HG03196 (cell line): ENCODE measurements around the gene CLDN1.

Experiments
- ATAC-seq: cut with Tn5 transposase; IDR thresholded peaks from one replicate; pipeline ENCODE4 v1.9.1; 2021; ENCODE audit not compliant: unreplicated experiment

CLDN1 gene, protein sequence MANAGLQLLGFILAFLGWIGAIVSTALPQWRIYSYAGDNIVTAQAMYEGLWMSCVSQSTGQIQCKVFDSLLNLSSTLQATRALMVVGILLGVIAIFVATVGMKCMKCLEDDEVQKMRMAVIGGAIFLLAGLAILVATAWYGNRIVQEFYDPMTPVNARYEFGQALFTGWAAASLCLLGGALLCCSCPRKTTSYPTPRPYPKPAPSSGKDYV

DNA sequence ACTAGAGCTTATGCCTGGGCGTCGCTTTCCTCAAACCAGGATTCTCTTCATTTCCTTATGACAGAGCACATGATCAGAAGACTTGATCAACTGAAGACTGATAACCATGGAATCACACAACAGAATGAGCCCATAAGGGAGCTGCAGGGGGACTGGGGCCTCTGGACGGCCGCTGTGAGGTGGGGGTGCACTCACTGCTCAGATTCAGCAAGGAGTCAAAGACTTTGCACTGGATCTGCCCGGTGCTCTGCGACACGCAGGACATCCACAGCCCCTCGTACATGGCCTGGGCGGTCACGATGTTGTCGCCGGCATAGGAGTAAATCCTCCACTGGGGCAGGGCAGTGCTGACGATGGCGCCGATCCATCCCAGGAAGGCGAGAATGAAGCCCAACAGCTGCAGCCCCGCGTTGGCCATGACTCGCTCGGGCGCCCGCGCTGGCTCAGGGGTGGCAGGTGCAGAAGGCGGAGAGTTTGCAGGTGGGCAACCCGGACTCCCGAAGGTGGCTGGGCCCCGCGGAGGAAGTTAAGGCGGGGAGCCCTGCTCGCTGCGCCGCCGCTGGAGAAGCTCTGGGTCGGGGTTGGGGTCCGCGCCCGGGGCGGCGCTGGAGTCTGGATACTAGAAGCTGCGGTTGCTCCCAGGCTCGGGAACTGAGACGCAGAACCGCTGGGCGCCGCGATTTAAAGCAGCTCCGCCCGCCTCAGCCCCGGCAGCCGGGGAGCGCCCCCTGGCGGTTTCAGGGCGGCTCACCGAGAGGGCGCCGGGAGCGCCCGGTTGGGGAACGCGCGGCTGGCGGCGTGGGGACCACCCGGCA, at the start of gene CLDN1:
TSS of gene CLDN1 (minus strand) at position 658 of the 815 bp plus-strand sequence. CDS start at position 418, 240 bp downstream.
- peak; percentile 89 for ATAC-seq

DNA sequence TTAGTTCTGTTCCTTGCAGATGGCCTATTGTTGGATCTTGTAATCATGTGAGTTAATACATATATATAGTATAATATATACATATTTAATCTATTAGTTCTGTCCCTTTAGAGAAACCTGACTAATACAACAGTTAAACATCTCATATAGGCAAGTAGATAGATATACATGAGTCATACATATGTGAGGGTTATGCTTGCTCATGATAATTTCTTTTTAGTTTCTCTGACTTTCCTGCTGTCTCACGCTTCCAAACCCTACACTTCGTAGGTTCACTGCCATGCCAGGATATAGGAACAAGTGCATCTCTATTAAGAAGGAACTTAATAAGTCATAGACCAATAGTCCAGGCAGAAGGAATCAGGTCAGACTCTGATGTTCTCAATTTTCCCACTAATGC, 48.9 kb upstream of the CLDN1 start:
- no peak for ATAC-seq

DNA sequence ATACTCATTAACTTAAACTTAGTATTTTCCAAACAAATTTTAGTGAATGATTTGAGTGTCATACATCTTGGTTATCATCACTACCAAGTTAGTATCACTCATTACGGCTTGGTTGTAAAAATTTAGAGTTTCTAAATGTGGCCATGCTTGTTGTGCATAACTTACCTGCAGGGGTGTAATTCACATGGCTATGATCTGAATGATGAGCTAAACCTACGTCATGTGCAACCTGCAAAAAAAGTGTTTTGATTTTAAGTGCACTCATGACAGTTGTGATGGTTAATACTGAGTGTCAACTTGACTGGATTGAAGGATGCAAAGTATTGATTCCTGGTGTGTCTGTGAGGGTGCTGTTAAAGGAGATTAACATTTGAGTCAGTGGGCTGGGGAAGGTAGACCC, 48.1 kb upstream of the CLDN1 start:
- no peak for ATAC-seq

DNA sequence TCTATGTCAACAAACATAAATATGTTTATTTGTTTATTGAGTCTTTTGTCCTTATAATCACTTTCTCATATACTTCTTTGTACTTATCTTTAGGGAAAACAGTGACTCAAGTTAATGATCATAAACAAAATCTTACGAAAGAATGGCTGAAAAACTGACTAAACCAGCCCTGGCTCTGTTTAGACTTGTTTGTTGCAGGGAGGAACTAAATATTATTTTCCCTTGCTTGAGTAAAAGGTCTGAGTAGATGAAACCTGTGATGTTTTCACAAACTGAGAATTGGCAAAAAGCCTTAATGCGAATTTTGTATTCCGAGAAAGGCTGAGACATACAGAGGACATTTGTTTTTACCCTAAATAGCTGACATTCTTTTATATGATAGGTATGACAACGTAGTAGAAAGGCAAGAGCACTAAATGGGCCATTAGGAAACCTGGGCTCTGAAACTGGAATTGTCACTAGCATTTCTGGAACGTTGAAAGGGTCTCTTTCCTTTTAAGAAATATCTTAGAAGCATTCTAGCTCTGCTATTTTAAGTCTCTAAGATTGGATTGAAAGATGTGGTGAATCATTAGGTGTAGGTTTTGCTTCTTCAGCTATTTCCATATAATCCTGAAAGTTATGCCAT, 47.5 kb upstream of the CLDN1 start:
- no peak for ATAC-seq

DNA sequence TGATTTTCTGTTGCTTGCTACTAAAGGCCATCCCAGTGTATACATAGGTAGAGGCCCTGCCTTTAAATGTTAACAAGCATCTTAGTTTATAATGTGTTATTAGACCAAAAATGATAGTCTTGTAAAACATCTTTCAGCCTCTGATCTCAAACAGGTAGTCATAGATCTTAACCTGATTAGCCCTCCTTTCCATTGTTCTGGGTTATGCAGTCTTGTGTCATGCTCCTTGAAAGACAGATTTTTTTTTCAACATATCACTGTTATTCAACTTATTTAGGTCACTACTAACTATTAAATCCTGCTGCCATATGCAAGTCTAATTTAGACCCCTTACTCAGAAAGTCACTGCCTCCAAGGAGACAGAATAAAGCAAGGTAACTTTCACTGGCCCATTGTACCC, 46.6 kb upstream of the CLDN1 start:
- no peak for ATAC-seq

DNA sequence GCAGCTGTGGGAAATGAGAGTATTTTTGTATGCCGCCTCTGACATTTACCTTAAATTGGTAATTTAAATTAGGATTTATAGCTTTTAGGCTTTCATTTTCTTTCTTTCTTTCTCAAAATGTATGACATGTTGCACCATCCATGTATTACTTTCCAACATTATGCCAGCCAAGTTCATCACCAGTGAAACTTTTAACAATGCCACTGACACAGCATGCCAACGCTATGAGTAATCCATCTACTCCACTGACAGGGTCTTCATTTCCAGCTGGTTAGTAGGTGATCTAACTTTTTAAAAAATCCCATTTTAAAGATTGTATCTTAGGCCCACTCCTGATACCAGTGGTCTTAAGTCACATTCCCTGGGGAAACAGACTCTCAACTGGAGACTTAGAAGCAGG, 43.9 kb upstream of the CLDN1 start:
- ATAC-seq: no peak

DNA sequence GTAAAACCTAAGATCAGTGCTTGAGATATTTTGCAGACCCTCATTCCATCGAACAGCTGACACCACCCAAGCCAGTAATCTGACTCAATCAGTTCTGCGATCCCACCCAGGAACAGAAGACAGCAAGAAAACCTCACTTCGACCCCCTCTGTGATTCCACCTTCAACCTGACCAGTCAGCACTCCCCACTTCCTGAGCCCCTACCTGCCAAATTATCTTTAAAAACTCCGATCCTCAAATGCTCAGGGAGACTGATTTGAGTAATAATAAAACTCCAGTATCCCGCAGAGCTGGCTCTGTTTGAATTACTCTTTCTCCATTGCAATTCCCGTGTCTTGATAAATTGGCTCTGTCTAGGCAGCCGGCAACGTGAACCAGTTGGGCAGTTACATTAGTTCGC, 40.0 kb upstream of the CLDN1 start:
- no peak for ATAC-seq

DNA sequence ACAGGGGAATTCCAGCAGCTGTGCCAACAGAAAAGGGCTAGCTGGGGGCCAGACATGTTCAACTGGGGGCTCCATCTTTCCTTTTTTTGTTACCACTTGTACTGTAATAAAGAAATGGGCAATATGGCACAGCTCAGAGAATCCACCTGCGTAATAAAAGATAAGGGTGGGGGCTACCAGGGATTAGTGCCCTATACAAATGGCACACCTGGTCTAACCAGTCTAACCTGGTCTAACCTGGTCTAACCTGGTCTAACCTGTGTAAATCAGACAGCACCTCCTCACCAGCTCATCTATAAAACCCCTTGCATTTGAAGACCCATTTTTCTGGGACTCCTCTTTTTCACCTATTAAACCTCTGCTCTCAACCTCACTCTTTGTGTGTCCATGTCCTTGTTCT, 39.5 kb upstream of the CLDN1 start:
- no peak for ATAC-seq

DNA sequence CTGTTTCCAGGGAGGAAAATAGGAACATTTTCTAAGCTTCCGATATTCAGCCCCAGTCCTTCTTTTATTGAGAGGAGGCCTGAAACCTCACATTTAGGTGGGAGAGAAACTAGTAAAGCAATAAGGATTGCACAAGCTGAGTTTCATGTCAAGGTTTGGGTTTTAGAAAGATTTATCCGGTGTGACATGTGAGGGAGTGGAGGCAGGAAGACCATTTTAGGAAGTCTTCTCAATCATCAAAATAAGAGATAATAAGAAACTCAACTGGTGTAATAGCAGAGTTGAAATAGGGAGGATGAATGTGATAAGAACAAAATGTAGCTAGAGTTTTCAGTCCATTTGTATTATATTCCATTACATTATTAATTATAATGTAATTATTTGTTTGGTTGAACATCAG, 38.0 kb upstream of the CLDN1 start:
- ATAC-seq: no peak

DNA sequence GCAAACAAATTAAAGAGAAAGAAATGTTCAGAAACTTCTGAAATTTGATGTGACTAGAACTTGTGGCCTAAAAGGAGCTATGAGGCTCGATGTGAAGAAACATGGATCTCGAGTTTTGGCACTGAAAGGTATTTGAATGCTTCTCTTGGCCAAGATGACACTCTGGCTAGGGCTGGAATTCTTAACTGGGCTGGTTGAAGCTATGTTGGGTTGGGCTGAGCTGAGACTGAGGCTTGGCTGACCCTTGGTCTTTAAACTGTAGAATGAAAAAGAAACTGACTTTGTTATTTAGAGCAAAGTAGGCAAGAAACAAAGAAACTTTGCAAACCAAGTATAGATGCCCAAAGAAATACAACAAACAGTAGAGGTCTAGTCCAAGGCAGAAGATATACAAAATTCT, 37.6 kb upstream of the CLDN1 start:
- ATAC-seq: no peak

DNA sequence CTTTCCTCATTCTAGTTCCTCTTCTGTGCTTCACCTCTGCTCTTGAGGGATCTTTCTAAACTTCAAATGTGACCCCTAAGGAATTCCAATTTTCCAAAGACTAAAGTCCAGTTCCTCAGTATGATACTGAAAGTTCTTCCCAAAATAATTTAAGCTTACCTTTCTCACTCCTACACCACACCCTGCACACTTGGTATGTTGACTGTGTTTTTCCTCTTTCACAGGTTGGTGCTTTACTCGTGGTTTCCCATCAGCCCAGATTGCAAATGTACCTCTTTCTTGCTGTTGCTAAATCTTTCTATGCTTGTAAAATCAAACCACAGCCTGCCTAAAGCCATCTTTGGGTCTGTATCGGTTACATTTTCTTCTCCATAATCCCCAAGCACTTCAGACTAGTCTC, 35.2 kb upstream of the CLDN1 start:
- no peak for ATAC-seq

DNA sequence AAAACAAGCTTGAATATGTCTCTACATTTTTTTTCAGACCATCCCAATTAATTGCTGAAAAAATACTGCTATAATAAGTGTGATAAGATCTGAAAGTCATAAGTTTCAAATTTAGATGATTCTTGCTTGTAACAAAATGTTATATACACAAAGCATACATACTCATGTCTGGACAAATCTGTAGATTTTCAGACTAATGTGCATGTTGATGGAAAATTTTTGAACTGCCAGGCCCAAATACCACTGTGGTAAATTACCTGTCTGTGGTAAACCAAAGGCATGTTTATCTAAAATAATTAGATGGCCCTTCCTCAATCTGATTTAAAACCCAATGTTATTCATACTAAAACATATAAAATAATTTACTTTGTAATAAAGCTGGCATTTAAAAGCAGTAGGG, 34.0 kb upstream of the CLDN1 start:
- no peak for ATAC-seq

DNA sequence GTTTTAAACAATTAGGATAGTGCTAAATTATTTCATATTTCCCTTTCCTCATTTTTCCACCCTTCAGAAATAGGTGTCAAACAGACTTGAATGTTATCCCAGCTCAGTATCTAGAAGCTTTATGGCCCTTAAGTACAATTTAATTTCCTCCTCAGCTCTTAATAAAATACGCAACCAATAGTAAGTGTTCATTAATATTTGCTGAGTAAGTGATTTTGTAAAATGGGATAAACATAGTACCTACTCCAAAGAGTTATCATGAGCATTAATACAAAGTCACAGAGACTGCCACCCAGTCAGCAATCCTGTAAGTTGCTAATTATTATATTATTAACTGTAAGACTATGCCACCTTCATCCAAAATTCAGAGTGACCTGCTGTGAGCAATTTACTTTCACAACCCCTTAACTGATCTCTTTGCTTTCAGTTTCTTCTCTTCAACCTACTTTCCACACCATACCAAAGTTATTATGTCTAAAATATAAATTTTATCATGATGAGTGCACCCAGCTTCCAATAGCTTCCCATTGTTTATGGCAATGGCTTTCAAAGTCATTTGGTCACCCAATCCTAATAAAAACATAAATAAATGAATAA, 30.7 kb upstream of the CLDN1 start:
- ATAC-seq: no peak

DNA sequence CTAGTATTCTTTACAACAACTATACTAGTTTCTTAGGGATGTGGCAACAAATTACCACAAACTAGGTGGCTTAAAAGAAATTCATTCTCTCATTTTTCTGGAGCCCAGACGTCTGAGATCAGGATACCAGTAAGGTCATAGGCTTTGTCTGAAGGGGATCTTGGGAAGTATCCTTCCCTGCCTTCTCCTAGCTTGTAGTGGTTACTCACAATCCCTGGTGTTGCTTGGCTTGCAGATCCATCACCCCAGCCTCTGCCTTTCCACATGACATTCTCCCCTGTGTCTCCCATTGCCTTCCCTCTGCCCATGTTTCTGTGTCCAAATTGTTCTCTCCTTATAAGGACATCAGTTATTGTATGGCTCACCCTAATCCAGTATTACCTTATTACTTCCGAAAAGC, 24.3 kb upstream of the CLDN1 start:
- no peak for ATAC-seq

DNA sequence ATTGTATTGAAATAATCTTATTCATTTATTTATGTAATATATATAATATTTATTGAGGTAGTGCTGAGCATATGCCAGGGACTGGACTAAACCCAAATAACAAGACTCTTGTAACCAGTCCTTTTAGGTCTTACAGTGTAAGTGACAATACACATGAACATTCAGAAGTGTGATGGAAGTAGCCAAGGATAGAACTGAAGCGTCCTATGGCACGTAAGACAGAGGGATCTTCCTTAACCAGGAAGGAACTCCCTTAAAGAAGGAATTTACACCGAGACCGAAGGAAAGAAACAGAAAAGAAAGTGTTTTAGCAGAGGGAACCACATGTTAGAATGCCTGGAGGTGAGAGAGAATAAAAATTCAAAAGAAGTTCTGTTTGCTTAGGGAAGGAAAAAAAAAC, 23.6 kb upstream of the CLDN1 start:
- ATAC-seq: no peak

DNA sequence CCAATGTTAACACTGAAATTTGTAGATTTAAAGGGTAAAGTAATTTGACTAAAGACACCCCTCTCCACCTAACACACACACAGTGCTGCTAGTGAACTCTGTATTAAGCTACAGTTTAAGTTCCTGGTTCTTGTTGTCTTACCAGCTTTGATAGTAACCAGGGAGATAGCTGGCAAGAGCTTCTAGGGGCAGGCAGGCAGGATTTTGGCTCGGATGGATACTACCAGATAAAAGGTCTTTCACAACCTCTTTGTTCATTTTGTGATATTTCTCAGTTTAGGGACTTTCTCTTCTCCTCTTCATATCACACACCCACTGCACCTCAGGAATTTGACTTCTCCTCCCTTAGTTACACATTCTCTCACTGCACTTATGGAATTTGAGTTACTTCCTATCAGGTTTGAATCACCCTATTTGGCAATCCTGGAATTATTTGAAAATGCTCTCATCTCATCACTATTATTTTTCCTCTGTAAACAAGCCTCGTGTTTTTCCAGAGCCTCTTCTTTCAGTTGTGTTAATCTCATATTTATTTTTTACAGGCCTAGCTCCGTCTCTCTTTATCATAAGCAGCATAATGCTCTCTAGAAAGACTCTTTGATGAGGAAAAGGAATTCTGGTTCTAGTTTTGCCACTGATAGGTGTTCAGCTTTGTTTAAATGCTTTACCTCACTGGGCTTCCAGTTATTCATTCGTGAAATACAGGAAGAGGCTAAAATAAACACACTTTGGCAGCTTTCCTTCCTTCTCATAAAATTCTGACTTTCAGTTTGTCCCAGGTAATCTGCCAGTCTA, 23.0 kb upstream of the CLDN1 start:
- ATAC-seq: no peak

DNA sequence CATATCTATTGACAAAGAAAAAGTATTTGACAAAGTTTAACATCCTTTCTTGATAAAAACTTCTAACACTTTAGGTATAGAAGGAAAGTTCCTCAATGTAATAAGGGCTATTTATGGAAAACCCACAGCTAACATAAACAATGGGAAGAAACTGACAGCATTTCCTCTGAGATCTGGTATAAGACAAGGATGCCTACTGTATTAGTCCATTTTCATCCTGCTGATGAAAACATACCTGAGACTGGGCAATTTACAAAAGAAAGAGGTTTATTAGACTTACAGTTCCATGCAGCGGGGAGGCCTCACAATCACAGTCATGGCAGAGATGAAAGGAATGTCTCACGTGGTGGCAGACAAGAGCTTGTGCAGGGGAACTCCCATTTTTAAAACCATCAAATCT, 17.8 kb upstream of the CLDN1 start:
- no peak for ATAC-seq

DNA sequence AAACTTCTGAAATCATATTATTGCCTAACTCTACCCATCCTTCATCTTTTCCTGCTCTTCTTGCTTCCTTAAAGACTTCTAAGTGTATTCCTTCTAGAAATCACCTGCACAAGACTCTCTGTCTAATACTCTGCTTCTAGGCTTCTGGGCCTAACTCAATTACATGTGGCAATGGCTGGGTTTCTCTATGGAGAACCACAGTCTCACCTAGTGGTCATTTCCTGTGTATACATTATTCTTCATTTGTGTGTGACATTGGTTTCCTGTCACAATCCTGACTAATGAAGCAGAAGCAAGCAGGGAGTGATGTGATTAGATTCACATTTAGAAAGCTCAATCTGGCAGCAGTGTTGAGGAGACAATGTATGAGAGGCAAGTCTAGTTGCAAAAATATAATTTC, 16.9 kb upstream of the CLDN1 start:
- peak; percentile 91 for ATAC-seq

DNA sequence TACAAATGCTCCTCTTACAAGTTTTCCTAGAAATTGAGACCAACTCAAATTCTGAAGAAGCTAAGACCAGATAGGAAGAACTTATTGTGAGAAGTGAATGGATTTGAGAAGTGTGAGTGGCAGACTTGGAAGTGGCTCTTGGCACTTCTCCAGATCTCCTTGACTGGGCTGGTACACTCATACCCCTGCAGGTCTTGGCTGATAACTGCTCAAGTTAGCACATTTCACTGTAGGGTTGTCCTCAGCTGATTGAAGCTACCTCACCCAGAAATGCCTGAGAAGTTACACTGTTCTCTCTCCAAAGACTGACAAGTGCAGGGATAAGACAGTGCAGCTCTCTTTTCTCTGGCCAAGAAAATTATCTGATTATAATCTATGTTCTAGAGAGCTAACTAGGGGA, 16.5 kb upstream of the CLDN1 start:
- ATAC-seq: peak; percentile 12

DNA sequence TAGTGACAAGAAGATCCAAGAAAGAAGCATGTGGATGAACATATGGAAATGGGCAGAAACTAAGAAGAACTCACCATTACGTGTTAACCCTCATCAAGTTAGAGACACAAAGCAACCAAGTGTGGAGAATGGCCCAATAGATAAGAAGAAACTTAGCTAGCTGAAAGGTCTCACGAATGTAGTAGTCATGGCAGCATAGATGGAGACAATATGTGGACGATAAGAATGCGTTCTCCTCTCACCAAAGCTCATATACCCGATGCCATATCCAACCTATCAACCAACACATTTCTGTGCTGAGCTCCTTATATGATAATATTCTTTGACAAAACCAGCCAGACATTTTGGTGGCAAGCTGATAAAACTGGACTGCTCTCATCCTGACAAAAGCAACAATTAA, 15.1 kb upstream of the CLDN1 start:
- ATAC-seq: no peak

DNA sequence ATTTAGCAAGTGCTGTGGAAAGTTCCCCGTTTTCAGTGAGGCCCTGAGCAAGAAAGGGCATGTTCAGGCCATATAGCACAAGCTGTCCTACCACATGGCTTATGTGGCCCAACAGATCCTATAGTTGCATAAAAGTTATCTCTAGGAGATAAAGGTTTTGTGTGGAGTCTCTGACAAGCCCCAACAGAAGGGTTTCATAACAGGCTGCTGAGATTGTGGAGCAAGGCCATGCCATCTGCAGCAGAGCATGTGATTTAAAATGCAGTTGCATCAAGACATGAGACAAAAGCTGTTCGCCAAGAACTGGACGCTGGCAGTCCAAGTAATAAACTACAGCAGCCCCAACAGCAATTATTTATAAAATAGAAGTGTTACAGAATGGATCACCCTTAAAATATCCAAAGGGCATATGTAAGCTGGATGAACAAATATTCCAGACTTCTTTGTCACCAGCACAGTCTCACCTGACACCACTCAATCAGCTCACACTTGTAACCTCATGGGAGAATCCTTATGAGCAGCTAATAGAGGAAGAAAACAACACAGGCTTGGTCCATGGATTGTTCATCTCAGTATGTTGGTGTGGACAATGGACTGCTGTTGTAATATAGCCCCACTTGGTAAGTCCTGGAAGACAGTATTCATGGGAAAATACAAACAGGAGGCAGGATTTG, 14.4 kb upstream of the CLDN1 start:
- no peak for ATAC-seq
